Type B pancreatic cell (in vitro differentiated cells): Measurements from ENCODE around the gene RPS25. TPM values are rescaled to one million over a fixed set of nuclear protein-coding genes. Genes with fewer than 3 reads are reported as not detected.
"Not testable (repeated sequence)": the region's sequence is repeated elsewhere in the genome, so short reads cannot be mapped to it uniquely, and the experiment has no call there.

ENCODE experiments used
- DNase-seq: peaks from one replicate; pipeline ENCODE4 v3.0.0; 2021; ENCODE audit warnings: mixed read lengths; ENCODE audit not compliant: unreplicated experiment; ENCODE audit errors: extremely low spot score
- H3K27ac Mint-ChIP-seq: 2 replicates; pipeline ENCODE4 v1.8.0; 2021; ENCODE audit warnings: mild to moderate bottlenecking, mixed read lengths
- H3K27me3 Mint-ChIP-seq: 2 replicates; pipeline ENCODE4 v1.8.0; 2021; ENCODE audit warnings: mixed read lengths
- H3K36me3 Mint-ChIP-seq: 2 replicates; pipeline ENCODE4 v1.8.0; 2021; ENCODE audit warnings: mixed read lengths
- H3K4me1 Mint-ChIP-seq: one replicate; pipeline ENCODE4 v1.8.0; 2021; ENCODE audit warnings: mixed read lengths; ENCODE audit not compliant: unreplicated experiment
- H3K4me3 Mint-ChIP-seq: 2 replicates; pipeline ENCODE4 v1.8.0; 2021; ENCODE audit warnings: mild to moderate bottlenecking, mixed read lengths
- H3K9me3 Mint-ChIP-seq: 2 replicates; pipeline ENCODE4 v1.8.0; 2021; ENCODE audit warnings: mixed read lengths
- total RNA-seq: library from RNA; stranded (reverse); gene quantifications from 2 replicates; pipeline ENCODE4 v1.2.1, GENCODE V29; 2021; ENCODE audit warnings: low replicate concordance
- TF ChIP-seq, protein P1 (sequence below): fragments of 200-600 bp; sonication (generic); conservative IDR thresholded peaks from 2 replicates; pipeline ENCODE4 v1.5.0; 2021; ENCODE audit warnings: antibody characterized with exemption, mild to moderate bottlenecking

RPS25 gene
- total RNA-seq, 1 donor from 2014 or later: 1,262 TPM

DNA sequence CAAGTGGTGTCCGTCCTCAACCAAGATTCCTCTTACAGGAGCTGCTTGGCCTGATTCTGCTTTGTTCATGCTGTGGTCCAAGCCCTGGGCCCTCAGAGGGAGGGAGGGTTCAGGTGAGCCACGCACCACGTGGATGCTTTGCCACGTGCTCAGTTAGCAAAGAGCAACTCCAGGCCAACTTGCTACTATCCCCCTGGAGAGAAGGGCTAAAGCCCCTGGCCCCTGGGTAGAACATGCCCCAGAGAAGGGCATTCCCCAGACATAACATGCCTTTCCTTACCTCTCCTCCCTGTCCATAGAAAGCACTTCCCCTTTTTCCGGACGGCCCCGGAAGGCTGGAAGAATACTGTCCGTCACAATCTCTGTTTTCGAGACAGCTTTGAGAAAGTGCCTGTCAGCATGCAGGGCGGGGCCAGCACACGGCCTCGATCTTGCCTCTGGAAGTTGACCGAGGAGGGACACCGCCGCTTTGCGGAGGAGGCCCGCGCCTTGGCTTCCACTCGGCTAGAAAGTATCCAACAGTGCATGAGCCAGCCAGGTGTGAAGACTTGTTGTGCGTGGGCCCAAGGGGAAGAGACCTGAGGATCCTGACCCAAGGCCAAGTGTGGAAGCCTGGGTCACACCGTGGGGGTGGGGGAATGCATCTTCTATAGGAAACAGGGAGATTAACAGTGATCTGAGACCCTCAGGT lies 37.8 kb downstream of the RPS25 start:
- Mint-ChIP-seq H3K9me3 (no peaks in the 10 kb centered on the region), H3K36me3 (no peaks in the 10 kb centered on the region), H3K27ac (no peak overlapping the region), H3K27me3 (peaks cover 3% of the 10 kb centered on the region), H3K4me1 (peaks cover 7% of the 10 kb centered on the region), H3K4me3 (no peak overlapping the region)
- no peak for DNase-seq
- TF ChIP-seq, protein P1, sequence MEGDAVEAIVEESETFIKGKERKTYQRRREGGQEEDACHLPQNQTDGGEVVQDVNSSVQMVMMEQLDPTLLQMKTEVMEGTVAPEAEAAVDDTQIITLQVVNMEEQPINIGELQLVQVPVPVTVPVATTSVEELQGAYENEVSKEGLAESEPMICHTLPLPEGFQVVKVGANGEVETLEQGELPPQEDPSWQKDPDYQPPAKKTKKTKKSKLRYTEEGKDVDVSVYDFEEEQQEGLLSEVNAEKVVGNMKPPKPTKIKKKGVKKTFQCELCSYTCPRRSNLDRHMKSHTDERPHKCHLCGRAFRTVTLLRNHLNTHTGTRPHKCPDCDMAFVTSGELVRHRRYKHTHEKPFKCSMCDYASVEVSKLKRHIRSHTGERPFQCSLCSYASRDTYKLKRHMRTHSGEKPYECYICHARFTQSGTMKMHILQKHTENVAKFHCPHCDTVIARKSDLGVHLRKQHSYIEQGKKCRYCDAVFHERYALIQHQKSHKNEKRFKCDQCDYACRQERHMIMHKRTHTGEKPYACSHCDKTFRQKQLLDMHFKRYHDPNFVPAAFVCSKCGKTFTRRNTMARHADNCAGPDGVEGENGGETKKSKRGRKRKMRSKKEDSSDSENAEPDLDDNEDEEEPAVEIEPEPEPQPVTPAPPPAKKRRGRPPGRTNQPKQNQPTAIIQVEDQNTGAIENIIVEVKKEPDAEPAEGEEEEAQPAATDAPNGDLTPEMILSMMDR: no peak

DNA sequence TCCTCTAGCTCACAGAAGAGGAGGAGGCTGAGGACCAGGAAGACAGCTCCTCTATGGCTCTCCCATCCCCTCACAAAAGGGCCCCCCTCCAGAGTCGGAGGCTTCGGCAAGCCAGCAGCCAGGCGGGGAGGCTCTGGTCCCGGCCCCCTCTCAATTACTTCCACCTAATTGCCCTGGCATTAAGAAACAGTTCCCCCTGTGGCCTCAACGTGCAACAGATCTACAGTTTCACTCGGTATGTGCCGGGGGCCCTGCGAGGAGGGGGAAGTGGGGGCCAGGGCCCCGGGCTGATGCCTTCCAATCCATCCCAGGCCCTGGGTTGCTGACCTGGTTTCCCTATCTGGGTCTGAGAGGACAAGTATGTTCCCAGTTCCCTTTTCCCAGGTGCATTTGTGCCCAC lies 38.7 kb downstream of the RPS25 start:
- DNase-seq: no peak
- no peaks in the 10 kb centered on the region for H3K9me3 Mint-ChIP-seq
- H3K4me3 Mint-ChIP-seq: no peak overlapping the region

DNA sequence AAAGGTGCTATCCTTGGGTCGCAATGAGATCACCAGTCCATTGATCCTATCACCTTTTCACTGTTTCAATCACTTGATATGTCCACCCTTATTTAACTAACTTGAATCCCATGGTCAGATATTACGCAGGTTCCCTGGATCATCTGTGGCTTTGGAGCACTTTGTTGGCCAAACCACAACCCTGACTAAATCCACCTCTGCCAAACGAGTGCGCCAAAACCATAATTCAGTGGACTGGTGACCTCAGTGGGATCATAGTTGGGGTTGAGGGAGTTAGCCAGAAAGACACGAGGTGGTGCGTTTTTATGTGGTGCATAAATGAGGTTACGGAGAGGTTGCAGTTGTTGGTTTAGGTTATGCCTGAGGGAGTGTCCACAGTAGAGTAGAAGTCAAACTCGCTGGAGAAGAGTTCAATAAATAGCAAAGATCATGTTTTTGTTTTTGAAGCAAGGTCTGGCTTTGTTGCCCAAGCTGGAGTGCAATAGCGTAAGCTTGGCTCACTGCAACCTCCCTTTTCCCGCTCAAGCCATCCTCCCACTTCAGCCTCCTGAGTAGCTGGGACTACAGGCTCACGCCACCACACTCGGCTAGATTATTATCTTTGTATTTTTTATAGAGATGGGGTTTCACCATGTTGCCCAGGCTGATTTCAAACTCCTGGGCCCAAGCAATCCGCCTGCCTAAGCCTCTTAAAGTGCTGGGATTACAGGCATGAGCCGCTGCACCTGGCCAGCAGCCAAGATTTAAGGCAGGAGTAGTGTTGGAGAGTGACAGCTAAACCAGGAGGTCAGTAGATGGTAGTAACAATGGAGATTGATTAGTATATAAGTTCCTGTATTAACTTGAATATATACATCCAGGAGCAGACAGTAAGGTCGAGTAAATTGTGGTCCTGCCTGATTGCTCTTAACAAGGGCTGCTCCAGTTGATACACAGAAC lies 42.1 kb downstream of the RPS25 start:
- no peak overlapping the region for H3K27ac Mint-ChIP-seq
- TF ChIP-seq, protein P1: no peak
- H3K27me3 Mint-ChIP-seq: peaks cover 7% of the 10 kb centered on the region
- peaks cover 7% of the 10 kb centered on the region for H3K4me1 Mint-ChIP-seq
- H3K4me3 Mint-ChIP-seq: no peak overlapping the region
- no peaks in the 10 kb centered on the region for H3K36me3 Mint-ChIP-seq
- H3K9me3 Mint-ChIP-seq: no peaks in the 10 kb centered on the region
- no peak for DNase-seq

More for the DNA sequence above, 38.7 kb downstream of the RPS25 start:
- Mint-ChIP-seq H3K36me3 (no peaks in the 10 kb centered on the region), H3K4me1 (peaks cover 7% of the 10 kb centered on the region), H3K27ac (no peak overlapping the region), H3K27me3 (peaks cover 7% of the 10 kb centered on the region)
- TF ChIP-seq, protein P1: peak; percentile 19

DNA sequence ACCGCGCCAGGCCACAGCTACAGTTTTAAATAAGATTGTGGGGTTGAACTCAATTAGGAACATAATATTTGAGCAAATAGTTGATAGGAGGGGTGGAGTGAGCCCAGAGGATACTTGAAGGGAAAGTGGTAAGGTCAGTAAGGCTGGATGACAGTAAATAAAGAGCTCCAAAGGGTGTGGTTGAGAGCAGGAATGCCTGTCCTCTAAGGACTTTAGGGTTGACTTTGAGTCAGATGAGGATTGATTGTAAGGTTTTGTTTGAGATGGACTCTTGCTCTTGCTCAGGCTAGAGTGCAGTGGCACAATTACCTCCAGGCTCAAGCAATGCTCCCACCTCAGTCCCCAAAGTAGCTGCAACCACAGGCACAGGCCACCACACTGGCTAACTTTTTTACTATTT lies 44.2 kb downstream of the RPS25 start:
- no peaks in the 10 kb centered on the region for H3K9me3 Mint-ChIP-seq
- H3K36me3 Mint-ChIP-seq: no peaks in the 10 kb centered on the region

DNA sequence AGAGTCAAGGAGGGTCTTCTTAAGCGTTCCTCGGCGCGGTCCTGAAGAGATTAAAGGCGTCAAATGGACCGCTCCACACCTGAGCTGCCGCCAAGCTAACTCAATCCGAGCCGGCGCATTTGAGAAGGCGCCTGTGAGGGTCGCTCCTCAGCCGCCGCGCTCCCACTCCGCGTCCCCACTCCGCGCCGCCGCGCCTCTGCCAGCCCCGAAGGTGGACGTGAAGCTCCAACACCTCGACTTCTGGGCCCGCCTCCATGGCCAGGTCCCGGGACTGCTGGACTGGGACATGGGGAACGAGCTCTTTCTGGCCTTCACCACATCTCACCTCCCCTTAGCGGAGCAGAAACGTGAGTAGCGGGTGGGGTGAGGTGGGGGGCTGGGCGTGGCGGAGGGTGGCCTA lies 46.5 kb downstream of the RPS25 start, which contains the start of gene FOXR1:
TSS of gene FOXR1 (plus strand) at position 116 of the 400 bp plus-strand sequence. CDS start at position 287, 171 bp downstream.
- Mint-ChIP-seq H3K27me3 (peaks cover 4% of the 10 kb centered on the region), H3K27ac (no peak within 1 kb of the TSS), H3K4me1 (no peaks in the 10 kb centered on the region), H3K36me3 (no peaks in the 10 kb centered on the region), H3K9me3 (no peaks in the 10 kb centered on the region), H3K4me3 (no peak within 1 kb of the TSS)
- TF ChIP-seq, protein P1: no peak
- DNase-seq: no peak

More for the DNA sequence above, 44.2 kb downstream of the RPS25 start:
- H3K4me1 Mint-ChIP-seq: peaks cover 3% of the 10 kb centered on the region
- no peak for DNase-seq
- TF ChIP-seq, protein P1: no peak
- H3K27me3 Mint-ChIP-seq: peaks cover 7% of the 10 kb centered on the region
- H3K4me3 Mint-ChIP-seq: no peak overlapping the region
- no peak overlapping the region for H3K27ac Mint-ChIP-seq

DNA sequence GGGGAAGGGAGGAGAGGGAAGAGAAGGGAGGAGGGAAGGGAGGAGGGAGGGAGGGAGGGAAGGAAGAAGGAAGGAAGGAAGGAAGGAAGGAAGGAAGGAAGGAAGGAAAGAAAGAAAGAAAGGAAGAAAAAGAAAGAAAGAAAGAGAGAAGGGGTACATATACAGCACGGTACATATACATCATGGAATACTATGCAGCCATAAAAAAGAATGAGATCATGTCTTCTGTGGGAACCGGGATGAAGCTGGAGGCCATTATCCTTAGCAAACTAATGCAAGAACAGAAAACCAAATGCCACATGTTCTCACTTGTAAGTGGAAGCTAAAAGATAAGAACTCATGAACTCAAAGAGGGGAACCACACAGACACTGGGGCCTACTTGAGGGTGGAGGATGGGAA lies 48.6 kb downstream of the RPS25 start:
- H3K9me3 Mint-ChIP-seq, DNase-seq, H3K36me3 Mint-ChIP-seq, H3K4me1 Mint-ChIP-seq, H3K27ac Mint-ChIP-seq, H3K27me3 Mint-ChIP-seq, H3K4me3 Mint-ChIP-seq: not testable (repeated sequence)
